ENCODE data around the gene FCER2.

FCER2 gene

DNA sequence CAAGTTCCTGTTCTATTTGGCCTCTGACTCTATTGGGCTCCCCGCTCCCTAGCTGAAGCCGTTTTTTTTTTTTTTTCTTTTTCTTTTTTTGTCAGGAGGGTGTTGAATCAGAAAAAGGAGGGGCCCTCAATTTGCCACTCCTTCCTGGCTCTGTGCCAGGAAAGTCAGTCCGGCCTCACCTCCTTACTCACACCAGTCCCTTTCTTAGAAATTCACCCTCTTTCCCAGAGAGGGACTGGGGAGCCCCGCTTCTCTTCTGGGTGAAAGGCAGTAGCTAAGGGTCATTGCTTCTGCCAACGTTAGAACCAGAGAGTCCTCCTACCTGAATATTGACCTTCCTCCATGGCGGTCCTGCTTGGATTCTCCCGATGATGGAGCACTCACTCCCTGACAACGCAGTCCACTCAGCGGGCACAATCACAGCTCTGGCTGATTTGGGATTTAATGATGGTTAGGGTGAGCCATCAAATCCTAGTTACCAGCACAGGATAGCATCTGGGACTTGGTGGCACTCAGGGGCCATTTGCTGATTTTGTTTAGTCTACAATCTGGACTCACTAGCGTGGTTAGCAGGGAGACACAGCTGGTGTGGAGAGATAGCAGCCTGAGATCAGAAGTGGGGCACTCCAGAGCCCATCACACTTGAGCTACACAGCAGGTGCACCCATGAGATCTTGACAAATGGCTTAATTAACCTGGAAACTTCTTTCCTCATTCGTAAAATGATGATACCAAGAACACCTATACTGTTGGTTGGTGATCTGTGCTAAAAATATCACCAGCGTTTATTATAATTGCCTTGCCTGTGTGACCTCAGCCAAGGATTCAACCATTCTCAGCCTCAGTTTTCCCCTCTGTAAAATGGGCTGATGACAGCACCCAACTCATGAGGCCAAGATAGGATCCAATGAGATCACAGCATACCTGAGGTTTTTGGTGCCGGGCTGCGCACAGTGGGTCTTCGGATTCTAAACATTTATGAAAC, 2.2 kb downstream of the FCER2 start:
- DNase-seq, result peak; percentile 72

DNA sequence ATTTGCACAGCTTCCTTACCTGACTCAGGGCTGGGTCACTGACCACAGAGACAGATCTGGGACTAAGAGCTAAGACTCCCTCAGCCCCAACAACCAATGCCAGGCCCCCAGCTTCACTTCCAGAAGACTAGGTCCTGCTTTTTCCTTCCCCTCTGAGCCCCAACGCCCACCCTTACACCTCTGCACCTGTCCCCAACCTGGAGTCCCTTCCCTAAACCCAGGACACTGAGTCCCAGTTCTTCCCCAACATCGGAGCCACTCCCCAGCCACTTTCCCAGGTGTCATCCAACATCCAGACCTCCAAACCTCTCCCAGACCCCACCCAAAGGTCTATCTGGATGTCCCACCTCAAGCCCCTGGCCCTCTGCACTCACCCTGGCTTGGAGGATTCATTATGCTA, 2.9 kb downstream of the FCER2 start:
- no peak for DNase-seq

GRCh38 chr19:7698583-7698982, 3.3 kb downstream of the FCER2 start:
- DNase-seq, result no peak

- DNase-seq, result no peak
Measured at GRCh38 chr19:7697721-7698287, 4.1 kb downstream of the FCER2 start.

DNA sequence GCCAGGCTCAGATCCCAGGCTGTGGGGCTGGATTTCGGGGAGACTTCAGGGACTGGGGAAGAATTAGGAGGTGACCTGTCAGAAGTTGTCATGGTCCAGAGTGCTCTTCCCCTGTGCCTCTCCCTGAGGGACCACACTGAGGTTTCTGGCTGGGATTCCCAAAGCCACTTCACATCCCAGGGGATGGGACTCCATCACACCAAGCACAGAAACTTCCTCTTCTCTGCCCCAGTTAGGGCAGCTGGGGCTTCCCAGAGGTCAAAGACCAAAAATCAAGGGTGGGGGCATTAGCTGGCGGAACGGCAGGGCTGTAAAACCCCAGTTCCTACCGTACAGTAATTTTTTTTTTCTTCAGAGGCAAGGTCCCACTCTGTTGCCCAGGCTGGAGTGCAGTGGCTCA, 7.4 kb downstream of the FCER2 start:
- no peak for DNase-seq

- no peak for DNase-seq
Measured at GRCh38 chr19:7692417-7693088, 9.4 kb downstream of the FCER2 start.

DNA sequence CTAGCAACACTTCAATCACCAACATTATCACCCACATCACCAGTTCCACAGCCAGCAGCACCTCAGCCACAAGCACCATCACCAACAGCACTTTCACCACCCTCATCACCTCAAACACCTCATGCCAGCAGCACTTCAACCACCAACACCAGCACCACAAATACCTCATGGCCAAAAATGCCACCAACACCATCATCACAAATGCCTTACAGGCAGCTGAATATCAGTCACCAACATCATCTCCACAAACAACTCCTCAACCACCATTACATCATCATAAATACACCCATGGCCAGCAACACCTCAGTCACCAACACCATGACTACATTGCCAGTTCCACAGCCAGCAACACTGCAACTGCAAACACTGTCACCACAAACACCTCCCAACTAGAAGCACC, 10.4 kb downstream of the FCER2 start:
- DNase-seq, result no peak

GRCh38 chr19:7690779-7691258, 11.1 kb downstream of the FCER2 start:
- DNase-seq, result no peak

DNA sequence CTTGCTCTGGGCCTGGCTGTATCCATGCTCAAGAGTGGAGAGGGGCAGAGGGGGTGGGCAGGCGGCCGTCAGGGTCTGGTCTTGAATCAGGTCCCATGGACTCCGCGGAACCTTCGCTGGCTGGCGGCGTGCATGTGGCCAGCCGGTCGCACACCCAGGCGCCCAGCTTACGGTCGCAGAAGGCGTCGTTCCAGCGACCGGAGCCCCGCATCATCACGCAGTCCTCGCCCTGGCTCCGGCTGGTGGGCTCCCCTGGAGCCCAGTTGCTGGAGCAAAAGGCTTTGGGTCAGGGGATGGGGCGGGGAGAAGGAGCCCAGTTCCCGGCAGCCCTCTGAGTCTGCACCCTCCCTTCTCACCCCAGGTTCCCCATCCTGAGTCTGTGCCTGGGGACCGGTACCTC, 12.8 kb downstream of the FCER2 start:
- DNase-seq, result no peak

DNA sequence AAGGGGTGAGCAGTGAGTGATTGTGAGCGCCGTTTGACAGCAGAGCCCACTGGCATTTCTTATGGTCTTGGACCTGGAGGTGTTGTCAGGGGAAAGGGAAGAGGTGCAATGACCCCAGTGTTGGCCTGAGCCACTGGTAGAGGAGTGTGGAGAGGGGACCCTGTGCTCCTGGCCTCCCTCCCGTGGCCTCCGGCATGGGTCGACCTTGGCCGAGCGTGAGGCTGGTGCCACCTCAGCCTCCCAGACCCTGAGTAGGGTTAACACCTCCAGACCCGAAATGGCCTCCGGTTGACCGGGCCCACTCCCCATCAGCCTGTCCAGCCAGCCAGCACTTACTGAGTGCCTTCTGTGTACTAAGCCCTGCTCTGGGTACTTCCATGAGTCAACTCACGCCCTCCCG, 14.8 kb downstream of the FCER2 start:
- no peak for DNase-seq

DNA sequence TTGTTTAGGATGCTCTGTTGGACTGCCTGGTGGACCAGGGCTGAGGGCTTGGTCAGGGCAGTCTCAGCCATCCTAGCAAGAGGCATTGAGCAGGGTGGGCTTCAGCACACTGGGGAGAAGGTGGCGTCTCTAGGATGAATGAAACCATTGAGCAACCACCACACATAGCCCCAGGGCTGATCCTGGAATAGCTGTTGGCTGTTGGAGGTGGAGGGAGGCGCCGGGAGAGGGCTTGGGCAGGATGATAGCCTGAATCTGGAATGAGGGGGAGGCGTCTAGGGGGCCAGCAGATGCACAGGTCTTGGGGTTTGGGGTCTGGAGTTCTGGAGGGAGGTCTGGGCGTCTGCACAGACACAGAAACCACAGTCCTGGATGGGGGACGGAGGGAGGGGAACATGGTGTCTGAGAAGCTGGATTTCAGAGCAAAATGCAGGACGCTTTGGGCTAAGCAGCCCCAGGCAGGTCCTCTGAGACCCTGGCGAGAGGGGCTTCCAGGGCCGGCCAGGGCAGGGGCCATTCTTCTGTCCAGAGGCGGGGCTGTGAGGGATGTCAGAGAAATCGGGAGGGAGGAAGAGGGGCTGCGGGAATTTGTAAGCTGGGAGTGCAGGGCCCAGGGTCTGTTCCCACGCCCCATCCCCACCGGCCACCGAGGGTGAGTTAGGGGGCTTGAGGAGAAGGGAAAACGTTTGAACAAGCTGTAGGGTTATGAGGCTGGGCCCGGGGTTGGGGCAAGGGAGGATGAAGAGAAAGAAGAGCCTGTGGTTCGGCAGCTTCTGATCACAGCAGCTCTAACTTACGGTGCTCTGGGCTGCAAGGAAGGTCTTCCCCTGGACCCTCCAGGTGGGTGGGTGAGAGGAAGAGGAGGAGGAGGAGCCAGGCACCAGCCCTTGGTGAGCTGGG, 16.1 kb downstream of the FCER2 start:
- no peak for DNase-seq

GRCh38 chr19:7682175-7682855, 19.6 kb downstream of the FCER2 start:
- no peak for DNase-seq

DNA sequence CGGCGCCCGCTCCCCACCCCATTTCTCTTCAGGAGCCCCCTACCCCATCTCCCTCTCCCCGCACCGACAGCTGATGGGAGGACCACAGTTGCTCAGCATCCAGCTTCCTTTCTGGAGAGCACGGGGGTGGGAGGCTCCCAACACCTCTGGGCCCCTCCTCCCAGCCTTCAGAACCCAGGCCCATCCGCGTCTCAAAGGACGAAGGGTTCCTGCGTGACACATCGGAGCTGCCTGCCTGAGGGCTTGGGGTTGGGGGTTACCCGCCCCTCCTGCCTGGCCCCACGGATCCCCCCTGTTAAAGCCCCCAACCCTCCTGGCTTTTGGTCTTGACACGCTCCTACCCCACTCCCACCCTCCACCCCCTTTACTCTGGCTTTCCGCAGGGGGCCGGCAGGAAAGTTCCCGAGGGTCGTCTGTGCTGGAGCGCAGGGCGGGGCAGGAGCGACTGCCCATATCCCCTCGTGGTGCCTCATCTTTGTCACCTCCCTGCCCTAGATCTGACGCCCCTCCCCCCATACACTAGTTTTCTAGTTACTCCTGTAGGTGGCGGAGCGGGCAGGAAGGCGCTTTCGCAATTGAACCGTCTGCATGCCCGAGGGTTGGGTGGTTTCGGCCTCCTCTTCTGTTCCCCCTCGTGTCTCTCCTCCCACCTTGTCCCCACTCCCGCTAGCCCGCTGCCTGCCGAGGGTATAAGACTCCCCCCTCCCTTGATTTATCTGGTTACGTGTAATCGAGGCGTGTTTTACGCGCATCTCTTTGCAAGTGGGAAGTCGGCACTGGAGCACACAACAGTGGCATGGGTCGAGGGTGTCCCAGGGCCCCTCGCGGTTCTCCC, 20.4 kb downstream of the FCER2 start:
- peak; percentile 96 for DNase-seq

GRCh38 chr19:7680606-7681339, 21.2 kb downstream of the FCER2 start, which contains the start of gene TRAPPC5:
Gene TRAPPC5 (plus strand): TSS chr19:7680833. CDS start chr19:7682254, 1,421 bp downstream.
- DNase-seq, result peak; percentile 96

GRCh38 chr19:7679771-7680605, 21.9 kb downstream of the FCER2 start:
- no peak for DNase-seq

DNA sequence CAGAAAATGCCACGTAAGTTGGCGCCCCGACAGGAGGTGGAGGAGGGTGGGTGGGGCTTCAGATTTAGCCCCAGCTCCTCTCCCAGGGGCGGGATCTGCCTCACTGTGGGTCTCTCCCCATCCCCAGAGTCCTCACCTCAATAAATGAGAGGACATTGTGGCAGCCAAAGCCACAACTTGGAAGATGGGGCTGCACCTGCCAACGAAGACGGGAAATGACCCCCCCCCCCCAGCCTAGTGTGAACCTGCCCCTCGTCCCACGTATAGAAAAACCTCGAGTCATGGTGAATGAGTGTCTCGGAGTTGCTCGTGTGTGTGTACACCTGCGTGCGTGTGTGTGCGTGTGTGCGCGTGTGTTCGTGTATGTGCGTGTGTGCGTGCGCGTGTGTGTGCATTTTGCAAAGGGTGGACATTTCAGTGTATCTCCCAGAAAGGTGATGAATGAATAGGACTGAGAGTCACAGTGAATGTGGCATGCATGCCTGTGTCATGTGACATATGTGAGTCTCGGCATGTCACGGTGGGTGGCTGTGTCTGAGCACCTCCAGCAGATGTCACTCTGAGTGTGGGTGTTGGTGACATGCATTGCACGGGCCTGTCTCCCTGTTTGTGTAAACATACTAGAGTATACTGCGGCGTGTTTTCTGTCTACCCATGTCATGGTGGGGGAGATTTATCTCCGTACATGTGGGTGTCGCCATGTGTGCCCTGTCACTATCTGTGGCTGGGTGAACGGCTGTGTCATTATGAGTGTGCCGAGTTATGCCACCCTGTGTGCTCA, 22.8 kb downstream of the FCER2 start:
- peak; percentile 82 for DNase-seq

GRCh38 chr19:7677669-7678311, 24.1 kb downstream of the FCER2 start:
- no peak for DNase-seq

GRCh38 chr19:7676854-7677253, 25.1 kb downstream of the FCER2 start, which contains the start of gene MCEMP1:
Gene MCEMP1 (plus strand): TSS chr19:7677090. CDS start chr19:7677121, 31 bp downstream.
- no peak for DNase-seq
